Erythroblast (primary cell): ENCODE data around the gene OR10G3.

ENCODE experiments used
- GATA1 ChIP-seq: IDR thresholded peaks from 2 replicates; pipeline ENCODE4 v1.6.1; 2011; ENCODE audit warnings: low read depth, mild to moderate bottlenecking, control low read depth, low read length, moderate library complexity
- POLR2A ChIP-seq: IDR thresholded peaks from 2 replicates; pipeline ENCODE4 v1.6.1; 2011; ENCODE audit warnings: mild to moderate bottlenecking, low read length

- TF ChIP-seq POLR2A, result no peak
- TF ChIP-seq GATA1, result no peak
Observed at GRCh38 chr14:21575661-21576060, 4.2 kb downstream of the OR10G3 start.
